GM13976 (cell line): ENCODE results near the gene SMC6.

Source experiments
- DNase-seq: peaks from one replicate; pipeline ENCODE4 v3.0.0; 2012; ENCODE audit warnings: low spot score
- in situ Hi-C: fragments of 300-500 bp; cut with MboI; formaldehyde crosslinking; loops from one replicate; pipeline ENCODE4 v1.12.0; 2022; ENCODE audit warnings: low sequenced_read_pairs, mixed read lengths, inconsistent platforms; ENCODE audit not compliant: unreplicated experiment
- TF ChIP-seq, protein P1 (sequence below): IDR thresholded peaks from 2 replicates; pipeline ENCODE4 v1.5.1; 2012; ENCODE audit warnings: borderline replicate concordance, mild to moderate bottlenecking; ENCODE audit not compliant: insufficient read depth; ENCODE audit errors: extremely low read depth, missing control alignments, control extremely low read depth

SMC6 gene, protein sequence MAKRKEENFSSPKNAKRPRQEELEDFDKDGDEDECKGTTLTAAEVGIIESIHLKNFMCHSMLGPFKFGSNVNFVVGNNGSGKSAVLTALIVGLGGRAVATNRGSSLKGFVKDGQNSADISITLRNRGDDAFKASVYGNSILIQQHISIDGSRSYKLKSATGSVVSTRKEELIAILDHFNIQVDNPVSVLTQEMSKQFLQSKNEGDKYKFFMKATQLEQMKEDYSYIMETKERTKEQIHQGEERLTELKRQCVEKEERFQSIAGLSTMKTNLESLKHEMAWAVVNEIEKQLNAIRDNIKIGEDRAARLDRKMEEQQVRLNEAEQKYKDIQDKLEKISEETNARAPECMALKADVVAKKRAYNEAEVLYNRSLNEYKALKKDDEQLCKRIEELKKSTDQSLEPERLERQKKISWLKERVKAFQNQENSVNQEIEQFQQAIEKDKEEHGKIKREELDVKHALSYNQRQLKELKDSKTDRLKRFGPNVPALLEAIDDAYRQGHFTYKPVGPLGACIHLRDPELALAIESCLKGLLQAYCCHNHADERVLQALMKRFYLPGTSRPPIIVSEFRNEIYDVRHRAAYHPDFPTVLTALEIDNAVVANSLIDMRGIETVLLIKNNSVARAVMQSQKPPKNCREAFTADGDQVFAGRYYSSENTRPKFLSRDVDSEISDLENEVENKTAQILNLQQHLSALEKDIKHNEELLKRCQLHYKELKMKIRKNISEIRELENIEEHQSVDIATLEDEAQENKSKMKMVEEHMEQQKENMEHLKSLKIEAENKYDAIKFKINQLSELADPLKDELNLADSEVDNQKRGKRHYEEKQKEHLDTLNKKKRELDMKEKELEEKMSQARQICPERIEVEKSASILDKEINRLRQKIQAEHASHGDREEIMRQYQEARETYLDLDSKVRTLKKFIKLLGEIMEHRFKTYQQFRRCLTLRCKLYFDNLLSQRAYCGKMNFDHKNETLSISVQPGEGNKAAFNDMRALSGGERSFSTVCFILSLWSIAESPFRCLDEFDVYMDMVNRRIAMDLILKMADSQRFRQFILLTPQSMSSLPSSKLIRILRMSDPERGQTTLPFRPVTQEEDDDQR

DNA sequence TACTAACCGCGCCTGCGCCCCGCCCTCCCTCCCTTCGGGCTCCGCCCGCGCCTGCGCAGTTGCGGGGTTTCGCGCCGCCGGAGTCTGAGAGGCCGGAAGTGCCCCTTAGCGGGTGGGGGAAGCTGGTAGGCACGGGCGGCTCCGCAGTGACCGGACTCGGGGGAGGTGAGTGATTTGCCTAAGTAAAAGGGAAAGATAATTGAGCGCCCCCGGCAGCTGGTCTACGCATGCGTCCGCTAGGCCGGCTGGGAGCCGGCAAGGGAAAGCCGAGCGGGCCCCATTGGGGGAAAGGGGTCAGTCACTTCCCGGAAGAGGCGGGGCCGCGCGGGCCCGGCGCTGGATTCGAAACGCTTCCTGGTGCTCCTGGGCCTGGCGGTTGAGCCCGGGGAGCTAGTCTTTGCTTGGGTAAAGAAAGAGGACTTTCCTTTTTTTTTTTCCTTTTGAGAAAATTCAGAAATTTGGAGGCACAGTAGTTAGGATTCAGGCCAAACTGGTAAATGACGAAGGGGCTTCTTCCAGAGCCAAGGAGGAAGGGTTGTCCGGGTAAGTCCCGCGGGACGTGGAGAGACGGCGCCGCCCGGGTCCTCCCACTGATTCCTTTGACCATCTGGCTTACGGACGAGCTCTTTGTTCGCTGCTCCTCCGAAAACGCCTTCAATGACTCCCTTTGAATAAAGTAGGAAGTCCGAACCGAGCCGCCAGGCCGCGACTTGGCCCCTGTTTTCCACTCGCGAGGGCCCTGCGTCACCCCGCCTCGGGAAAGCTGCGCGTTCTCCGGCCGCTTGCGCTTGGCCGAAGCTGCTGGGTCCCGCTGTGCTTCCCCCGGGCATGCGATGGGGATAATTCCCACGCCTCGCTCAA, at the start of gene SMC6, which contains the start of gene GEN1:
SMC6 (minus strand) TSS at position 8 of the 861 bp plus-strand sequence. CDS start 7,864 bp downstream, outside the sequence.
GEN1 (plus strand) TSS at position 336 of the 861 bp plus-strand sequence. CDS start 5,806 bp downstream, outside the sequence.
- in situ Hi-C loops, result no loop called here

DNA sequence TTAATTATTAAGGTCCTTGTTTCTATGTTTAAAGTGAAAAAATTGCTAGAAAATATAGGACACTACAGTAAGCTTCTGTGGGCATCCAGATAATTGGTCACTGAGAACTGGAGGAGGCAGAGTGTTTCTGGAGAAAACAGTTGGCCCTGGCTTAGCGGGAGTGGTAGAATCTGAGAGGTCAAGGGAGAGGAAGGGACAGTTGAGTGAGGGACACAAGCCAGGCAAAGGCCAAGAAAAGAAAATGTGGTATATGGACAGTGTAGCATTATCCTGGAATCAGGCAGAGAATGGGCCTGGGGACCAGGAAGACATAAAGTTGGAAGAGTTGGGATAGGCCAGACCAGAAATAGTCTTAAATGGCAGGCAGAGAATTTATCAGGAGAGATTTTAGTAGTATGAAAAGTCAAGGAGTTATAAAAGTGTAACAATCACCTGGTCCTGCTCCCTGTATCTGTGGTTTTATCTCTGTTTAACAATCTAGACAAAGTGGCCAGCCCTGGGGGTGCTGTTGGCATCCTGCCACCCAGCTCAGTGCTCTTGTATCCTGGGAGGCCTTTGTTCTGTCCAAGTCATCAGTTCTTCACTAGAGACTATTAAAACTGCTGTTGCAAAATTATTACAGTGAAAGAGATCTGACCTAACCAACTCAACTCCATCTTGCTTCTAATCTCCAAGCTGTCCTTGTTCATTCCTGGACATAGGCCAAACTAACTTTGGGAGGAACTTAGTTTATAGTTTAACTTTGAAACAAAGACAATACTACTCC, 47.3 kb upstream of the SMC6 start:
- DNase-seq, result no peak
- in situ Hi-C loops, result no loop called here
- TF ChIP-seq, protein P1, sequence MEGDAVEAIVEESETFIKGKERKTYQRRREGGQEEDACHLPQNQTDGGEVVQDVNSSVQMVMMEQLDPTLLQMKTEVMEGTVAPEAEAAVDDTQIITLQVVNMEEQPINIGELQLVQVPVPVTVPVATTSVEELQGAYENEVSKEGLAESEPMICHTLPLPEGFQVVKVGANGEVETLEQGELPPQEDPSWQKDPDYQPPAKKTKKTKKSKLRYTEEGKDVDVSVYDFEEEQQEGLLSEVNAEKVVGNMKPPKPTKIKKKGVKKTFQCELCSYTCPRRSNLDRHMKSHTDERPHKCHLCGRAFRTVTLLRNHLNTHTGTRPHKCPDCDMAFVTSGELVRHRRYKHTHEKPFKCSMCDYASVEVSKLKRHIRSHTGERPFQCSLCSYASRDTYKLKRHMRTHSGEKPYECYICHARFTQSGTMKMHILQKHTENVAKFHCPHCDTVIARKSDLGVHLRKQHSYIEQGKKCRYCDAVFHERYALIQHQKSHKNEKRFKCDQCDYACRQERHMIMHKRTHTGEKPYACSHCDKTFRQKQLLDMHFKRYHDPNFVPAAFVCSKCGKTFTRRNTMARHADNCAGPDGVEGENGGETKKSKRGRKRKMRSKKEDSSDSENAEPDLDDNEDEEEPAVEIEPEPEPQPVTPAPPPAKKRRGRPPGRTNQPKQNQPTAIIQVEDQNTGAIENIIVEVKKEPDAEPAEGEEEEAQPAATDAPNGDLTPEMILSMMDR, result no peak

More for the DNA sequence above, at the start of gene SMC6, which contains the start of gene GEN1:
- DNase-seq, result peak; percentile 95
- TF ChIP-seq, protein P1, result no peak

DNA sequence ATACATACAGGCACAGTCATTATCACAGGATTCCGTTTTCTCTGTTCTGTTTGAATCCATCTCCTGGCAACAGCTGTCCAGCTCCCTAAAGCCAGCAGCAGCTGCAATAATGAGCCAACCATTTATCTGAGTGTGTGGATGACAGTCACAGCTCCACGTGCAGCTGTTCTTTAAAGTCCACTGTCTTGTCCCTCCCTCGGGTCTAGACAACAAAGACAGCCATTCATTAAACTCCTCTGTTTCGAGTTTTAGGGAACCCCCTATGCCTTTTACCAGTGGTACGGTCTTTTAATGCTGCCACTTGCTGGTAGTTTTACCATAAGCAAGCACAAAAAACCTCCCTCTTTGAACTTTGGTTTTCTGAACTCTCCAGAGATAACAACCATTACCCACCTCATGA, 46.6 kb upstream of the SMC6 start:
- TF ChIP-seq, protein P1, result no peak
- in situ Hi-C loops, result no loop called here
- DNase-seq, result no peak

DNA sequence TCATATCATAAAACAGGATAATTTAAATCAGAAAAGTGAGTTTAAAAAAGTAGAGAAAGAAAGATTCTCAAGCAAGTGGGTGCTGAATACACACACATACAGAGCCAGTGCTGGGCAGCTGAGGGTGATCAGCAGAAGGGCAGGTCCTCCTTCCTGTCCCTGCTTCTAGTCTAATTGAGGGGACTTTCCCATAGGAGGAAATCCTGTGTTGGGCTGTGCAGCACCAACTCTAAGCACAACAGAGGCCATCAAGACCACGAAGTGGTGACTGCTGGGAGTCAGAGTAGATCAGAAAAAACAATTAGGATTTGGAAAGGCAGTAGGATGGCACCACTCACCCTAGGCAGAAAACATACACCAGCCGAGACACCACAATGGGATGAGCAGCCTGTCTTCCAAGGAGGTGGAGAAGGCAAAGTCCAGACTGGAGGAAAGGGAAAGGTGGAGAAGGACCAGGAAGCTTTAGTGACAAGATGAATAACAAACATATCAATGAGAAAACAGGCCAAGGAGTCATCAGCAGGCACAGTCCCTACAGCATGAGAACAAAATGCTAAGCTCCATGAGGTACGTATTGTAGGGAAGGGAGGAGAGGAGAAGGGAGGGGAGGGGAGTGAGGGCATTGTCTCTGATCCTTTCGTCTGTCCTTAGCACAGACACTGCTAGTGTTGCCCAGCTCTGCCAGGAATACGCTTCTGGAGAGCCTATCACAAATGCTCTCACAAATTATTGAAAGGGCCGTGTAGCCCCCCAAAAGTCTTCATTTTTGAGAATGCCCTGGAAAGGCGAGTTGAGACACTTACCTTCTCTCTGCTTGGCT, 45.9 kb upstream of the SMC6 start:
- in situ Hi-C loops, result no loop called here
- TF ChIP-seq, protein P1, result no peak
- no peak for DNase-seq

DNA sequence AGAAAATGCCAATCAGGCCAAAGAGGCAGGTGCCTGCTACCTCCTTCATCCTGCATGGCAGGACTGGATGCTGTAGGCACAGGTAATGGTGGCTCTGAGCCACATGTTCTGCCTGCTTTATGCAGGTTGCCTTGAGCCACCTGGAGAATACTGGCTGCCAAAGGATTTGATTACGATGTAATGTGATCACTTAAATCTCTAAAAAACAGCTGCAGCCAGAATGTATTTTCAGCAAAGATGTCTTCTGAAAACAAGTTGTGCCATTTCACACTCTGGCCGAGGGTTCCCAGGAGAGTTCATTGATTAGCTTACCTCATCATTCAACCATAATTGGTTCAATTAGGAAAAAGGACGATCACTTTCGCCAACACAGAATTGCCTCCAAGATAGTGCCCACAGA, 44.7 kb upstream of the SMC6 start:
- TF ChIP-seq, protein P1, result no peak
- no peak for DNase-seq
- in situ Hi-C loops, result no loop called here
